ENCODE measurements around the gene GLRA1. TPM values are rescaled to one million over a fixed set of nuclear protein-coding genes. Genes with fewer than 3 reads are reported as not detected.

GLRA1 gene
- total RNA-seq, 1 experiment from 2014 or later: not detected

DNA sequence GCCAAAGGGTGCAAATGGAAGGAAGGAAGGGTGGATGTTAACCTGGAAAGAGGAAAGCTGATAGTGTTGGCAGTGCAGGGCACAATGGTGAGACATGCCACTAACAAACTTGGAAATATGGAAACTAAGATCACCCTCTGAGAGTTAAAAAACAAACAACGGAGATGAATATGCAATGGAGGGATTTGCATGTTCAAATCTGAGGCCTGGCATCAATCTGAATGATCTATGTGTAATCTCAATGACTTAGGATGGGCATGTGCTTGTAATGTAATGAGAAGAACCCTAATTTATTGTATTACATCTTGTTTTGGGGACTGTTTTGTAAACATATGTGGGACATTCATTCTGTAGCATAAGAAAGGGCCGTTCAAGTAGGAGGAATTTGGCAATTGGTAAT lies 54.4 kb downstream of the GLRA1 start:
- POLR2A ChIA-PET (ENCODE audit: unreplicated experiment): no interaction called here
- Histone ChIP-seq H3K36me3 (ENCODE audit: low read depth, low read length) (no peaks in the 10 kb centered on the region), H3K4me2 (ENCODE audit: low read length) (0 out of 2 replicates have a peak overlapping the region, but pooled peaks have one; percentile 11), H3K4me3 (ENCODE audit: low read length) (no peak overlapping the region), H3K27ac (ENCODE audit: low read length) (no peak overlapping the region), H2AFZ (ENCODE audit: low read length) (no peak overlapping the region), H3K27me3 (ENCODE audit: low read length) (no peaks in the 10 kb centered on the region; the same call in 1 of the 2 replicates), H3F3A (ENCODE audit: low read length, unreplicated experiment) (no peaks in the 10 kb centered on the region), H3K79me2 (ENCODE audit: low read length) (no peaks in the 10 kb centered on the region), H3K9me2 (replicated peaks; ENCODE audit: low read length) (no peaks in the 10 kb centered on the region), H3K4me1 (ENCODE audit: insufficient read depth, low read length) (peaks cover 8% of the 10 kb centered on the region; the same call in 1 of the 2 replicates), H4K20me1 (ENCODE audit: low read length) (no peaks in the 10 kb centered on the region), H3K9ac (ENCODE audit: low read length) (no peak overlapping the region), H3K9me3 (ENCODE audit: low read length) (no peaks in the 10 kb centered on the region)
- BruUV-seq (replicated peaks): no TSS peak
- CTCF ChIA-PET: no interaction called here
- intact Hi-C loops (cut with micrococcal nuclease): no loop called here
- no peak for ATAC-seq
- no peak for TF ChIP-seq EZH2 (IDR thresholded peaks at IDR 0.05; ENCODE audit: low read length, unreplicated experiment)
- DNase-seq: no peak

DNA sequence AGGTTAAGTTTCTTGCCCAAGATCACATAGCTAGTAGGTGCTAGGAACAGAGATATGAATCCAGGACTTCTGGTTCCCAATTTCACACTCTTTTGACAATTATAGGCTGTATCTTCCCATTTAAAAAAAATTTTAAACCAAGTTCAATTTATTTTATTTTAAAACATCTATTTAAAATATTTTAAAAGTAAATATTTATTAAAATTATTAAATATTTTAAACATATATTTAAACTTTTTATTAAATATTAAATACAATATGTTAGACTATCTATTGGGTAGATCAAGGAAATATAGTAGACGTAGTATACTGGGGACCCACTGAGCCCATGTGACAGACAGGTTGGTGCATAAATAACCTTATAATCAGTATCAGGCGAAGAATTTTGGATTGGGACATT lies 54.8 kb downstream of the GLRA1 start:
- ATAC-seq: no peak
- Histone ChIP-seq H3K9ac (ENCODE audit: low read length) (no peak overlapping the region), H2AFZ (ENCODE audit: low read length) (no peak overlapping the region), H3K27ac (ENCODE audit: low read length) (no peak overlapping the region), H4K20me1 (ENCODE audit: low read length) (no peaks in the 10 kb centered on the region), H3K79me2 (ENCODE audit: low read length) (no peaks in the 10 kb centered on the region), H3K4me1 (ENCODE audit: insufficient read depth, low read length) (peaks cover 8% of the 10 kb centered on the region; the same call in 1 of the 2 replicates), H3K9me2 (replicated peaks; ENCODE audit: low read length) (no peaks in the 10 kb centered on the region), H3K4me2 (ENCODE audit: low read length) (no peak overlapping the region), H3K27me3 (ENCODE audit: low read length) (no peaks in the 10 kb centered on the region; the same call in 1 of the 2 replicates), H3K4me3 (ENCODE audit: low read length) (no peak overlapping the region), H3K36me3 (ENCODE audit: low read depth, low read length) (no peaks in the 10 kb centered on the region), H3K9me3 (ENCODE audit: low read length) (no peaks in the 10 kb centered on the region), H3F3A (ENCODE audit: low read length, unreplicated experiment) (no peaks in the 10 kb centered on the region)
- no TSS peak for BruUV-seq (replicated peaks)
- POLR2A ChIA-PET (ENCODE audit: unreplicated experiment): no interaction called here
- intact Hi-C loops (cut with micrococcal nuclease): no loop called here
- CTCF ChIA-PET: no interaction called here
- no peak for DNase-seq
- TF ChIP-seq EZH2 (IDR thresholded peaks at IDR 0.05; ENCODE audit: low read length, unreplicated experiment) (no peak), EZH2phosphoT487 (IDR thresholded peaks at IDR 0.05; ENCODE audit: borderline replicate concordance, low read length) (no peak)
- TF ChIP-seq, protein P1, sequence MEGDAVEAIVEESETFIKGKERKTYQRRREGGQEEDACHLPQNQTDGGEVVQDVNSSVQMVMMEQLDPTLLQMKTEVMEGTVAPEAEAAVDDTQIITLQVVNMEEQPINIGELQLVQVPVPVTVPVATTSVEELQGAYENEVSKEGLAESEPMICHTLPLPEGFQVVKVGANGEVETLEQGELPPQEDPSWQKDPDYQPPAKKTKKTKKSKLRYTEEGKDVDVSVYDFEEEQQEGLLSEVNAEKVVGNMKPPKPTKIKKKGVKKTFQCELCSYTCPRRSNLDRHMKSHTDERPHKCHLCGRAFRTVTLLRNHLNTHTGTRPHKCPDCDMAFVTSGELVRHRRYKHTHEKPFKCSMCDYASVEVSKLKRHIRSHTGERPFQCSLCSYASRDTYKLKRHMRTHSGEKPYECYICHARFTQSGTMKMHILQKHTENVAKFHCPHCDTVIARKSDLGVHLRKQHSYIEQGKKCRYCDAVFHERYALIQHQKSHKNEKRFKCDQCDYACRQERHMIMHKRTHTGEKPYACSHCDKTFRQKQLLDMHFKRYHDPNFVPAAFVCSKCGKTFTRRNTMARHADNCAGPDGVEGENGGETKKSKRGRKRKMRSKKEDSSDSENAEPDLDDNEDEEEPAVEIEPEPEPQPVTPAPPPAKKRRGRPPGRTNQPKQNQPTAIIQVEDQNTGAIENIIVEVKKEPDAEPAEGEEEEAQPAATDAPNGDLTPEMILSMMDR (conservative IDR thresholded peaks at IDR 0.05; ENCODE audit: low read depth, low read length): no peak

DNA sequence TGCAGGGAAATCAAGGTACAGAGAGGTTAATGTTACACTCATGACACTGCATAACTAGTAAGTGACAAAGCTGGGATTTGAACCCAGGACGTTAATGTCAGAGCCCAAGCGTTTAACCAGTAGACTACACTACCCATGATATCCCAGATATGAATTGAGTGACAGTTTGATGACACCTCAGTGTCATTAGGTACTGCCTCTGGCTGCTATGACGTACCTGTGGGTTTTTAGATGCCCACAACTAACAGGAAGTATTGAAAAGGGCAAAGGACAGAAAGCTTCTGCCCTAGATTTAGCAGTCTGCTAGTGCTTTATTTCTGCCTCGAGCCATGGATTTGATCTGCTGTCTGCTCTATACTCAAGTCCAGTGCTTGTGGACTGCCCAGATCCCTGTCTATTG lies 56.2 kb downstream of the GLRA1 start:
- Histone ChIP-seq H3K4me3 (ENCODE audit: low read length) (no peak overlapping the region), H3K9me2 (replicated peaks; ENCODE audit: low read length) (no peaks in the 10 kb centered on the region), H3K9ac (ENCODE audit: low read length) (no peak overlapping the region), H2AFZ (ENCODE audit: low read length) (no peak overlapping the region), H3F3A (ENCODE audit: low read length, unreplicated experiment) (no peaks in the 10 kb centered on the region), H3K4me2 (ENCODE audit: low read length) (no peak overlapping the region), H3K9me3 (ENCODE audit: low read length) (no peaks in the 10 kb centered on the region), H3K36me3 (ENCODE audit: low read depth, low read length) (no peaks in the 10 kb centered on the region), H4K20me1 (ENCODE audit: low read length) (no peaks in the 10 kb centered on the region), H3K27me3 (ENCODE audit: low read length) (no peaks in the 10 kb centered on the region; the same call in 1 of the 2 replicates), H3K27ac (ENCODE audit: low read length) (no peak overlapping the region), H3K4me1 (ENCODE audit: insufficient read depth, low read length) (peaks cover 8% of the 10 kb centered on the region; the same call in 1 of the 2 replicates), H3K79me2 (ENCODE audit: low read length) (no peaks in the 10 kb centered on the region)
- DNase-seq (no peak), ATAC-seq (no peak)
- no peak for TF ChIP-seq EZH2 (IDR thresholded peaks at IDR 0.05; ENCODE audit: low read length, unreplicated experiment)
- TF ChIP-seq EZH2phosphoT487 (IDR thresholded peaks at IDR 0.05; ENCODE audit: borderline replicate concordance, low read length): no peak
- TF ChIP-seq, protein P1 (conservative IDR thresholded peaks at IDR 0.05; ENCODE audit: low read depth, low read length): no peak
- ChIA-PET CTCF (interaction anchor here (1.1 kb wide), 1 partner anchor 43 kb away, joined by 3 read pairs; no protein-coding TSS in a partner anchor), POLR2A (ENCODE audit: unreplicated experiment) (no interaction called here)
- no TSS peak for BruUV-seq (replicated peaks)
- intact Hi-C loops (cut with micrococcal nuclease): no loop called here
